ENCODE results near the gene GLIPR2.

- TF ChIP-seq MAX (IDR thresholded peaks at IDR 0.05) (no peak), POLR2A (IDR thresholded peaks at IDR 0.05; ENCODE audit: insufficient read depth in 1 of 2, low read depth in 2 of 2, low read length in 2 of 2) (no peak), NFRKB (IDR thresholded peaks at IDR 0.05) (no peak), SMYD3 (CRISPR knock-in tag; IDR thresholded peaks at IDR 0.05) (no peak)
- TF ChIP-seq, protein P1, sequence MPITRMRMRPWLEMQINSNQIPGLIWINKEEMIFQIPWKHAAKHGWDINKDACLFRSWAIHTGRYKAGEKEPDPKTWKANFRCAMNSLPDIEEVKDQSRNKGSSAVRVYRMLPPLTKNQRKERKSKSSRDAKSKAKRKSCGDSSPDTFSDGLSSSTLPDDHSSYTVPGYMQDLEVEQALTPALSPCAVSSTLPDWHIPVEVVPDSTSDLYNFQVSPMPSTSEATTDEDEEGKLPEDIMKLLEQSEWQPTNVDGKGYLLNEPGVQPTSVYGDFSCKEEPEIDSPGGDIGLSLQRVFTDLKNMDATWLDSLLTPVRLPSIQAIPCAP (CRISPR knock-in tag; IDR thresholded peaks at IDR 0.05; ENCODE audit: low read depth) = no peak
These were observed 14.6 kb upstream of the GLIPR2 start for GRCh38 chr9:36121971-36122370.
